HG03342 (cell line): ENCODE data around the gene KCNH1.
"Not testable (repeated sequence)": the region's sequence is repeated elsewhere in the genome, so short reads cannot be mapped to it uniquely, and the experiment has no call there.

Source experiments
- ATAC-seq: cut with Tn5 transposase; IDR thresholded peaks from one replicate; pipeline ENCODE4 v1.9.1; 2021; ENCODE audit warnings: mild to moderate bottlenecking, moderate library complexity; ENCODE audit not compliant: unreplicated experiment

Gene KCNH1

DNA sequence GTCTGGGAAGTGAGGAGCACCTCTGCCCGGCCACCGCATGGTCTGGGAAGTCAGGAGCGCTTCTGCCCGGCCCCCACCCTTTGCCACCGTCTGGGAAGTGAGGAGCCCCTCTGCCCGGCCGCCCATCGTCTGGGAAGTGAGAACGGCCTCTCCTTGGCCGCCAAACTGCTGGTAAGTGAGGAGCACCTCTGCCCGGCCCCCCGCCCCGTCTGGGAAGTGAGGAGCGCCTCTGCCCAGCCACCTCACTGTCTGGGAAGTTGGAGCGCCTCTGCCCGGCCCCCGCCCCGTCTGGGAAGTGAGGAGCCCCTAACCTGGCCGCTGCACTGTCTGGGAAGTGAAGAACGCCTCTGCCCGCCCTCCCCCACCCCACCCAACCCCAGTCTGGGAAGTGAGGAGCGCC, 22.6 kb downstream of the KCNH1 start:
- no peak for ATAC-seq

DNA sequence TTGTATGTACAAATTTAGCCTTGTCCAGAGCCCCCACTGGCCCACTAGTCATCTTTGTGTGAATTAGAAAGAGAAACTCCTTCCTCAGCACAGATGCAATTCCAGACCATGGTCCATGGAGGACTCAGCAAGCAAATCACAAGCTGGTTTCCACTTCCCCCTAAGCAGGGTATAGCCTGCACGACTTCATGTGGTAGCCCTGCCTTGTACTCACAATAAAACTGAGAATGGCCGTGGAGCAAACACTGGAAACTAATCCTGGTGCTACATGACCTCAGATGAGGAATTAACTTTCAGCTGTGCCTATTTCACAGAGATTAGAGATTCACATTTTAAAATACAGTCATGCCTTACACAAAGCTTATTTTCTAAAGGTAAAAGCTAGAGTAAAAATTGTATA, 32.5 kb downstream of the KCNH1 start:
- ATAC-seq = no peak

DNA sequence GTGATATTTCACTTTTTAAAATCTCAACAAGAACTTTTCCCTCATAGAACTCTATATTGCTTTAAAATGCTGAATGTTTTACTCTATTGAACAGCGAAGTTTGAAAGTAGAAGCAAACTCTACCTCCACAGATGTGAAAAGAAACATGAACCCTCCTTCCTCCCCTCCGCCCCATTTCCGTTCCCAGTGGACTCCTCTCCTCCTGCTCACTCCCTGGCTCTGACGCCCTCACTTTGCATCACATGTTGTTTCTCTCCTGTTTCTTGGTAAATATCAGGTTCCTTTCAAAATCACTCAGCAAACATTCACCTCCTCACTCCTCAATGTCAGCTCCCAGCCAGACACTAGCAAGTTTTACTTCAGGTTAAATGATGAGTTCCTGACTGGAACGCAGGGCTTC, 34.6 kb downstream of the KCNH1 start:
- no peak for ATAC-seq

DNA sequence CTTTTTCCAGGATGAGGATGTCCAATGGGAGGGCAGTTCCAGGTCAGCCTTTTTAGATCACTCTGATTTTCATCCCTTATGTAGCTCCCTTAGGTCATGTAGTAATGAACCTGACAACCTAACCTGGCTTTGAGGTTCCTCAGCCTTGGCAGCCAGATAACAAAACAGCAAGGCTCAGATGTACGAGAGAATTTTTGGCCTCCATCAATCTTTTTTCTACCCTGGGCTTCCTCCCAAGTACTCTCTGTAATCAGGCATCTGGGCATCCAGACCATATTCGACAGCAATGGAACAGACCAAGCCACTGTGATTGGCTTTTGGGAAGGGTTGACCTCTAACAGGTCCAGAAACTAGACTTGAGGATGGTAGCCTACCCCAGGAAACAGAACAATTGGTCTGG, 38.6 kb downstream of the KCNH1 start:
- ATAC-seq = no peak

DNA sequence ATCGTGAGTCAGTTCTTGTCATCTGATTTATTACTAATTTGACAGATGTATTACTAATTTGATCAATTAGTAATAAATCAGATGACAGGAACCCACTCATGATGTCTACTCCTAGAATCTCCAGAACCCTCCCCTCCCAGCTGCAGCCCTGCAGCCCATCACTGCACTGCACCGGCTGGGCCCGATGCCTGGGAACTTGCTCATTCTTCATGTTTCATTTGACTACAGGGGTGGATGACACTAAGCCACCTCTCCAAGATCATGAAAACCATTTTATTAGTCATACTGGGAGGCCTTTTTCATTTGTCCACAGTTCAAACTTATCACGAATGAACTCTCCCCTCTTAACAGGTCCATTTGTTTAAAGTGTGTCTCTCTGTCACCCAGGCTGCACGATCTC, 41.0 kb downstream of the KCNH1 start:
- no peak for ATAC-seq

DNA sequence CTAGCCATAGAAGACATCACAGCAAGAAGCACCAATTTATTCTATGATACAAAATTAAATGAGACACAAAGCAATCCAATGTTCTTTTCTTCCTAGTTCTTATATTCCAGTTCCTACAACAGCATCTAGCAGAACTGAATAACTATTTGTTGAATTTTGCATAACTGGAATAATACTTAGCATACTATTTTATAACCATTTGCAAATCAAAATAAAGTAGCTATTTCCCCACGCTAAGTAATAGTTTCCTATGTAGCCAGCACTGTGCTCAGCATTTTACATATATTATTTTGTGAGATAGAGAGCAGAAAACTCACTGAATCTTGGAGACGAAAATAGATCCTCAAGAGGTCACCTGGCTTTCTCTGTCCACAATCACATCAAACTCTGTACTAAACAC, 42.1 kb downstream of the KCNH1 start:
- ATAC-seq = no peak

DNA sequence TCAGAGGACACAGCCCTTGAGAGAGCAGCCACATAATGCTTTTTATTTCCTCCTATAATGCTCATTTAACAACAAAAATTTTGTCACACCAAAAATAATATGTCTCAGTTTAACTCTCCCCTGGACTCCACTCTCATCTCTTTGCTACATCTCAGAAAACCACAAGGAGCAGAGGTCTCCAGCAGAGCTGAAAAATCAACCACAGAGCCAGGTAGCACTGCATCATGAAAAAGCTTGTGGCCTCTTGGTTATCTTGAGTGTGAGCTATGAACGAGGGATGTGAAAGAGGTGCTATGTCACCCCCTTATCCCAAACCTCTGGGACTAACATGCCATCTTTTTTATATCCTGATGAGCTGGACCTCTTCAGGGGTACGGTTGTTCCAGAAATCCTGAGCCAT, 44.4 kb downstream of the KCNH1 start:
- ATAC-seq = no peak

DNA sequence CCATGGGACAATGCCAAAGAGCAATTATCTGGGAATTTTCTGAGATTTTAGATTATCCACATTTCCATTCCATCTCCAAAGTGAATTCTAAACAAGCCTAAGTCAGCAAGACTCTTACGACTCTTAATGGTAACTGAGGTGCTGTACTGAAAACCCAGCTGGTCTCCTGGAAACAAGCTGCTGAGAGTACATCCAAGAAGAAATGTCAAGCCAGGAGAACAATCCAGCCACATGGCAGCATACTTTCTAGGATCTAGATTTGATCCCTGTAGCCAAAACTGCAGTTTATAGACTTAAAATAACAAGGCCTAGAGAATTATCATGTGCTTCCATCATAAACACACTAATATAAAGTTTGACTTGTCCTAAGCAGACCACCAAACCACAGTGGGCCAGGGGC, 45.8 kb downstream of the KCNH1 start:
- no peak for ATAC-seq

DNA sequence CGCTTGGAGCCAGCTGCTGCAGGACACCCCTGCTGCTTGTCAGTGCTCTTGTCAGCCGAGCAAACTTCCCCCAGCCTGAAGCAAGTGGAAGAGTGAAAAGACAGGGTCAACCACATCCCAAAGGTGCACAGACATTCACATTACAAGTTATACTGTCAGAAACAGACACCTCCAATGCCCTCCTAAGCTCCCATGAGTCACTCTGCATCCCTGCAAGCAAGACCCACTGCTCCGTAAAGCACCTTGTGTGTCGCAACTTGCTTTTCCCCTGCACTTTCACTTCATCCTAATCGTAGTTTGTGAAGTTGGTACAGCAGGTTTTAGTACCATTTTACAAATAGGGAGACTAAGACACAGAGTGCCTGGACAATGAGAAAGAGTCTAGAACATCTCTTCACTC, 51.1 kb downstream of the KCNH1 start:
- ATAC-seq = no peak

DNA sequence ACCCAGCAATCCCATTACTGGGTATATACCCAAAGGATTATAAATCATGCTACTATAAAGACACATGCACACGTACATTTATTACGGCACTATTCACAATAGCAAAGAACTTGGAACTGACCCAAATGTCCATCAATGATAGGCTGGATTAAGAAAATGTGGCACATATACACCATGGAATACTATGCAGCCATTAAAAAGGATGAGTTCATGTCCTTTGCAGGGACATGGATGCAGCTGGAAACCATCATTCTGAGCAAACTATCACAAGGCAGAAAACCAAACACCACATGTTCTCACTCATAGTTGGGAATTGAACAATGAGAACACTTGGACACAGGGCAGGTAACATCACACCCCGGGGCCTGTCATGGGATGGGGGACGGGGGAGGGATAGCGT, 52.5 kb downstream of the KCNH1 start:
- not testable (repeated sequence) for ATAC-seq

DNA sequence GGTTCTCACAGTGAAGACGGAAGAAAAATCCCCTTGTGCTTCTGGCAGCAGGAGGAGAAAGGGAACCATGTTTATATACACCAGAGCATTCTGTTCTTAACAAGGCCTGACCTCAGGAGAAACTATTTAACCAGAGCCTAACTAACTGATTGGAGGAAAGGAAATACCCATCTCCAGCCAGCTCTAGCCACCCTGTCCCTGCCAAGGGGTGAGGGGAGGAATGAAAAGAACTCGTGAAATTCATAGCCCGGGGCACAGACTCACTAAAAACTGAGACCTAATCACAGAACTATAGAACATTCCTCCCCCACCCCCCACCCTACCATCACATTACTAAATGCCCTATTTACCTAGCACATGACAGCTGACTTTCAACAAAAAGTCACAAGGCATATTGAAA, 65.0 kb downstream of the KCNH1 start:
- ATAC-seq = no peak

DNA sequence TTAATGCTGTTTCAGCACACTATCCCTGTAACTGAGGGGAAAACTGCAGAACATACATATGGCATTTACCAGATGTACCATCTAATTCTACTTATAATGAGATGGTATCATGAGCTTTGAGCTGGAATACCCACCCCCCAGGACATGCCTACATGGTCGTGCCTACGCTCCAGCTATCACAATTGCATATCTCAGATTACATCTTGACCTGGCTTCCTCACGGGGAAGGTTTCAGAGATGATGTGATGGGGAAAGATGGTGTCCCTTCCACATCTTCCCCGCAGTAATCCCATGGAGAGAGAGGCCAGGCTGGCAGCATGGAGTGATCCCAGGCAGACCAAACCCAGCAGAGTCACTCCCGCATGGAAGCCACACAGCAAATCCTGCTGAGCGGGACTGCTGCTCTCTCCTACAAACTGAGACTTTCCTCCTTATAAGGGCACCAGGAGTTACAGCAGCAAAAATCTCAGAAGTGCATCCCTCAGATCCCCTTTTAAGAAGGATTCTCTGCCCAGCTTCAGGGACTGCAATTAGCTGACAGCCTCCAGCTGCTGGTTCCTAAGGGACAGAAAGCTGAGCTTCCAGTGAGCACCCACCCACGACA, 67.1 kb downstream of the KCNH1 start:
- ATAC-seq = no peak

DNA sequence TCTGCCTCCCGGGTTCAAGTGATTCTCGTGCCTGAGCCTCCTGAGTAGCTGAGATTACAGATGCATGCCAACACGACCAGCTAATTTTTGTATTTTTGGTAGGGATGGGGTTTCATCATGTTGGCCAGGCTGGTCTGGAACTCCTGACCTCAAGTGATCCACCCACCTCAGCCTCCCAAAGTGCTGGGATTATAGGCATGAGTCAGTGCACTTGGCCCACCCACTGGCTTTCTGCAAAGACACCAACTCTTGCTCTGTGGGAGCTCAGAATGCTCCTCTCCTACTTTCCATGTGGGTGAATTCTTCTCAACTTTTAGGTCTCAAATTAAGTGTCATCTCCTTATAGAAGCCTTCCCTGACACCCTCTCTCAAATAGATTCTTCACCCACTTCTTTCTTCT, 92.1 kb downstream of the KCNH1 start:
- not testable (repeated sequence) for ATAC-seq

DNA sequence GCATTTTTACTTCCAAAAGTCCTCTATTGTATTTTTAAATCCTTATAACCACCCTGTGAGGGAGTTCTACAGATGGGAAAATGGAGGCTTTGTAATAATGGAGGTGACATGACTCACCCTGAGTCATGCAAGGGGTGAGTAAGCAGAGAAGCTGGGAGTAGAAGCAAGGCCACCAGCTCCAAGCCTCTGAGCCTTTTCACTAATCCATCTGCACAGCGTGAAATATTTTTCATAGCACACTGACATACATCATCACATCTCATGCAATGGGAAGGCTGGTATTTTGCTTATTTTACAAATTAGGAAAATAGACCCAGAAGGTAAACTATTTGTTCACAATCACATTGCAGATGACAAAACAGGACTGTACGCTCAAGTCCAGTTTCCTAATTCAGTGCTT, 96.9 kb downstream of the KCNH1 start:
- no peak for ATAC-seq

DNA sequence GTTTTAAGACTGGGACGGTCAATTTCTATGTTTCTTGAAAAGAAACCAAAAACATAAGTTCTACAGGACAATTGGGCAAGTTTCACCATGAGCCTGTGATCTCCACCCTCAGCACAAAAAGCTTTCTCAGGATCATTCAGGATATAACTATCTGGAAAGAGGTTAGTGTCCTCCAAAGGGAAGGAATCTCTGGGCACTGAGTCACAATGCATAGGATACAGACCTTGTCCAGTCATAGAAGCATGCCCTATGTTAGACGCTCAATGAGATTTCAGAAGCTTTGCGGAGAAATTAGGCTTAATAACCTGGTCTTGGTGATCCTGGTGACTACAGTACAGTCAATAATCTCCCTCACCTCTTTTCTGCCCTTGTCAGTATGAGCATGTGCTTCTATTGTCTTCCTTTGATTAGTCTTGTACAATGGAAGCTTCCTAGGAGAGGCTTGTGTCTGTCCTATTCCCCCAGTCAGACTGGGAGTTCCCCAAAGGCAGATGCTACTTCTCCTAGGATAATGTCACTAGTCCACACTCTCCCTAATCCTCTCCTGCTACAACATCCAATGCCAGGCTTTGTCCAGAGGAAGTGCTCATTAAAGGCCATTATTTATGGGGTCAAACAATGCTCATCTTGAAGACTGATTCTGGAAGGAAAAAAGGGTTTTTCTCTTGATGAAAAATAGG, 97.4 kb downstream of the KCNH1 start:
- ATAC-seq = no peak

DNA sequence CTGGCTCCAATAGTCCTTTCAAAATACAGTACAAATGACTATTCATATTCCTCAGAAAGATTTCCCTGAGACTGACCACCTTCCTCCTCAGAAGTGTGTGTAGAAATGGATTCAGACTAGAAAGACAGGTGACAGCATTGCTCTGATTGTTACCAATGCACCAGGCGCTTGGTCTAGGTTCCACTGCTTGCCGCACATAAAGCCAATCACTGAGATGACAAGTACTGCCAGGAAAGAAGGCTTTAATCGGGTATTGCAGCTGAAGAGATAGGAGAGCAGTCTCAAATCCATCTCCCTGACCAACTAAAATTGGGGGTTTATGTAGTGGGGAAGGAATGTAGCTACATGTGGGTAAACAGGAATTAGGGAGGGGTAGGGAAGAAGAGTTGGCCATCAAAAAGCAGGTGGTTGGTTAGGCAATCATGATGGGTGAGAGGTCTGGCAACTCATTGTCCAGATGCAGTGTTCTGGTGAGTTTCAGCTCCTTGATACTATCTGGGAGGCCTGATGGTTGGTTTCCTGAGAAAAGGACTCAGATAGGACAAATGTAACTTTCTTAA, 98.0 kb downstream of the KCNH1 start:
- ATAC-seq = no peak

DNA sequence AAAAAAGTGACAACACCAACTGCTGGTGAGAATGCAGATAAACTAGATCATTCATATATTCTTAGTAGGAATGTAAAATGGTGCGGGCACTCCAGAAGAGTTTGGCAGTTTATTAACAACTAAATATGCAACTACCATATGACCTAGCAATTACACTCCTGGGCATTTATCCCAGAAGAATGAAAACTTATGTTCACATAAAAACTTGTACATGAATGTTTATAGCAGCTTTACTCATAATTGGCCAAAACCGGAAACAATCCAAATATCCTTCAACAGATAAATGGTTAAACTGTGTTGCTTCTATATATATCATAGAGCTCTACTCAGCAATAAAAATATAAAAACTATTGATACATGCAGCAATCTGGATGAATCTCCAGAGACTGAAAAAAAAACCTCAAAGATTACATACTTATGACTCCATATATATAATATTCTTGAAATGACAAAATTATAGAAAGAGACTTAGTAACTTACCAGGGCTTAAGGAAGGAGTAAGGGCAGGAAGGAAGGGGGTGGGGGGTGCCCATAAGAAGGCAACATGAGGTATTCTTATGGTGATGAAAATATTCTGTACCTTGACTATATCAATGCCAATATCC, 99.9 kb downstream of the KCNH1 start:
- no peak for ATAC-seq

DNA sequence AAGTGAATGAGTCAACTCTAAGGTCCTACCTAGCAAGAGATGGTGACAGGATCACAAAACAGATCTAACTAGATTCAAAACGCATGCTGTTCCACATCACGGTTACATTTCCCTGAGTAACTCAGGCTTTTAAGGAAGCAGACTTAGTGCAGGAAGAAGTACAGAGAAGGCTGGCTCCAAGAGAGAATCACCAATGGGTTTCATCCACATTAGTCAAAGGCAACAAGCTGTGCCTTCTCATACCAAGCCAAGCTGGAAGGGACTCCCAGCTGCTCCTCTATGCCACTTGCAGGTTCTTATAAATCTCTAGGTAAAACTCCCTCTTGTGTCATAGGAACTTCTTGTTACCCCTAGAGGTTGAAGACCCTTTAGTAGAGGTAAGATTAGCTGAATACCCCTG, 109.0 kb downstream of the KCNH1 start:
- ATAC-seq = no peak

DNA sequence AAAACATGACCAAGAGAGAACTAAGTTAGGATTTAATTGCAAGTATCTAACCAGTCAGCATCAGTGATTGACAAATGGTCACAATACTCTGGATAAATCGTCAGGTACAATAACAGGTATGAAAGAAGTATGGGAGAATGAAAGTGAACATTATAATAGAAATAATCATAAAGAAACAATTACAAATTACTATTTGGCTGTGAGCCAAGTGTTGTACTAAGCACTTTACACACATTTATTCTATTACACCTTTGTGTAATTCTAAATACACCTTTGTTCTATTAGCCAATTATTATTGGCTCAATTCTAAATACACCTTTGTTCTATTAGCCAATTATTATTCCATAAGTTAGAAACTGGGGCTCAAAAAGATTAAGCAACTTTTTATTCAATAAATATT, 114.7 kb downstream of the KCNH1 start:
- no peak for ATAC-seq

DNA sequence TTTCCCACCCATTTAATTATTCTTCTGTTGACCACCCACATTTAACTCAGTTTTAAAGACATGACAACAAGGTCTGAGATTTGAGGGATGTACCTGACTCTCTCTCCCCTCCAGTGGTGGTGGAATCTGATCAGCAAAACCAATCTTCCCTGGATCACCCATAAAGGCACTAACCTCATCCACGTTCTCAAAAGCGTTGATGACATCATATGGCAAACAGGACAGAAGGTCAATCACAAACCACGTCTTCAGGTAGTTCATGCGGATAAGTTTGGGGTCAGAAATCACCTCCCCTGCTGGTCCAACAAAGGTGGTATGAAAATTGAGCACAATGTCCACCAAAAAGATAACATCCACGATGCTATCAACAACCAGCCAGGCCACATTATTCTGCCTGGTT, 115.3 kb downstream of the KCNH1 start:
- no peak for ATAC-seq

DNA sequence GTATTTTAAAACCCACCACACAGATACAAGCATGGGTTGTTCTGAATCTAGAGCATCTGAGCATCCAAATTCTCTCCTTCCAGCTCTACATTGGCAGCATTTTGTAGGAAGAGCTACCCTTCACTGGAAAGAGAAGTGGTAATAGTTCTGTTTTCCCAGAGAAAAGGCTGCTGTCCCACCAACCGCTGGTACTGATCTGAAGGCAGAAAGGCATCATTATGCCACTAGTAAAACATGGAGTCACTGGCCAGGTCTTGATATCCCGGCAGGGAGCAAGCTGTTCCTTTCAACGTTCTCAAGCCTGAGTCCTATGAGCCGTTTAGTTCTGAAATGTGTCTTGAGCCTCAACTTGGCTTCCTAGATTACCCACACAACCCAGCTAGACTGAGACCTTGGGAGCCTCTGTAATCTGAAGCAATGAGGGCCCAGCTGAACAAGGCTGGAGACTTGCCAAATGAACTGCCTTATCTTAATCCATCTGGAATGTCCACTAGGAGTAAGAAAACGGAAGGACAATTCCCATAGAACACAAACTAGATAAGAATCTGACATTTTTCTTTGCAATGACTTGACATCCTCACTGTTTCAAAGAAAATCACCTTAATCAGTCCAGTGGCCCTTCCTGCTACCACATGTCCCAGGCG, 116.8 kb downstream of the KCNH1 start:
- ATAC-seq = no peak

DNA sequence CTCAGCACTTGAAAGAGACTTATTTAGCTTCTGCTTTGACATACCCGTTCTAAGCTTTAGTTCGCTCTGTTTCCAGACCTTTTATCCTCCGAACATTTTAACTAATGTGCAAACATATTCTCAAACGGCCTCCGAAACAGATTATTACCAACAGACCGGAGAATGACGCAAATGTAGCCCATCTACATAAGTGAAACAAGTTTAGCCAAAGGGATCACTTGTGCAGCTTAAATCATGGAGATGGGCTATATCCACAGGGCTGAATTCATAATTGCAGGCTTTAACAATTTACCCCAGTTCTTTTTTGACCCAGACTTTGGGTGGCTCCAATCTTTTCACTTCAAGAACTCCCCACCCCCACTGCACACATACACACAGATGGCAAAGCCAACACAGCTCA, 119.7 kb downstream of the KCNH1 start:
- no peak for ATAC-seq
